Measurements from ENCODE around the gene ITIH3.
"Not testable (repeated sequence)": the region's sequence is repeated elsewhere in the genome, so short reads cannot be mapped to it uniquely, and the experiment has no call there.

The ITIH3 gene

GRCh38 chr3:52794612-52795099 is at the start of gene ITIH3:
TSS of gene ITIH3 (plus strand) at chr3:52794796. CDS start at chr3:52794804, 8 bp downstream.
- peak in 1 of 3 donors; percentile 17 for DNase-seq

GRCh38 chr3:52752045-52752660 is 42.4 kb upstream of the ITIH3 start:
- peak; percentile 34 to 75 (median 68) for DNase-seq

GRCh38 chr3:52754373-52754772 is 40.2 kb upstream of the ITIH3 start:
- no peak for DNase-seq

- no peak for DNase-seq
Observed at GRCh38 chr3:52756141-52756540, 38.5 kb upstream of the ITIH3 start.

GRCh38 chr3:52763466-52763865 is 31.1 kb upstream of the ITIH3 start:
- peak; percentile 28 to 80 (median 75) for DNase-seq

- no peak for DNase-seq
Observed at GRCh38 chr3:52769786-52770455, 24.7 kb upstream of the ITIH3 start.

- peak; percentile 97 for DNase-seq
Observed at GRCh38 chr3:52770496-52771333, 23.9 kb upstream of the ITIH3 start, which contains the start of gene NEK4. TSS of gene NEK4 (minus strand) at chr3:52770940. CDS start at chr3:52770746, 194 bp downstream.

GRCh38 chr3:52771334-52771681 is 23.3 kb upstream of the ITIH3 start:
- no peak for DNase-seq

- no peak for DNase-seq
Observed at GRCh38 chr3:52771702-52772101, 22.9 kb upstream of the ITIH3 start.

- no peak for DNase-seq
Observed at GRCh38 chr3:52773361-52774065, 21.1 kb upstream of the ITIH3 start.

GRCh38 chr3:52774066-52774713 is 20.4 kb upstream of the ITIH3 start:
- DNase-seq: no peak

GRCh38 chr3:52774901-52775864 is 19.4 kb upstream of the ITIH3 start:
- DNase-seq: peak in 2 of 3 donors; percentile 32 to 36

GRCh38 chr3:52775877-52776276 is 18.7 kb upstream of the ITIH3 start:
- DNase-seq: no peak

- not testable (repeated sequence) for DNase-seq
Observed at GRCh38 chr3:52776486-52776885, 18.1 kb upstream of the ITIH3 start.

GRCh38 chr3:52777127-52777958 is 17.3 kb upstream of the ITIH3 start, which contains the start of gene ITIH1:
TSS of gene ITIH1 (plus strand) at chr3:52777599. CDS start at chr3:52777616, 17 bp downstream.
- no peak for DNase-seq

GRCh38 chr3:52777959-52778805 is 16.4 kb upstream of the ITIH3 start:
- DNase-seq: peak; percentile 62 to 71 (median 63)

- DNase-seq: peak; percentile 90 to 93 (median 92)
Observed at GRCh38 chr3:52779011-52779836, 15.4 kb upstream of the ITIH3 start.
